ENCODE data around the gene CLDN6.
A peak's percentile ranks its signal among the peaks of the same experiment; 100 is the strongest.

CLDN6 gene

GRCh38 chr16:3021449-3022207 is 3.6 kb upstream of the CLDN6 start:
- peak overlapping the region; percentile 14 for H2AFZ ChIP-seq (ENCODE audit: low read depth, low read length)
- H3K27me3 ChIP-seq (ENCODE audit: insufficient read depth, low read length), result peaks cover 6% of the 10 kb centered on the region
- no peaks in the 10 kb centered on the region for H3K9me3 ChIP-seq (ENCODE audit: low read length)
- peak overlapping the region; percentile 42 for H3K4me3 ChIP-seq (ENCODE audit: low read length)
- H3K36me3 ChIP-seq (ENCODE audit: insufficient read depth, low read length), result peaks cover 13% of the 10 kb centered on the region
- peaks cover 27% of the 10 kb centered on the region for H3K4me1 ChIP-seq (ENCODE audit: insufficient read depth, low read length)

DNA sequence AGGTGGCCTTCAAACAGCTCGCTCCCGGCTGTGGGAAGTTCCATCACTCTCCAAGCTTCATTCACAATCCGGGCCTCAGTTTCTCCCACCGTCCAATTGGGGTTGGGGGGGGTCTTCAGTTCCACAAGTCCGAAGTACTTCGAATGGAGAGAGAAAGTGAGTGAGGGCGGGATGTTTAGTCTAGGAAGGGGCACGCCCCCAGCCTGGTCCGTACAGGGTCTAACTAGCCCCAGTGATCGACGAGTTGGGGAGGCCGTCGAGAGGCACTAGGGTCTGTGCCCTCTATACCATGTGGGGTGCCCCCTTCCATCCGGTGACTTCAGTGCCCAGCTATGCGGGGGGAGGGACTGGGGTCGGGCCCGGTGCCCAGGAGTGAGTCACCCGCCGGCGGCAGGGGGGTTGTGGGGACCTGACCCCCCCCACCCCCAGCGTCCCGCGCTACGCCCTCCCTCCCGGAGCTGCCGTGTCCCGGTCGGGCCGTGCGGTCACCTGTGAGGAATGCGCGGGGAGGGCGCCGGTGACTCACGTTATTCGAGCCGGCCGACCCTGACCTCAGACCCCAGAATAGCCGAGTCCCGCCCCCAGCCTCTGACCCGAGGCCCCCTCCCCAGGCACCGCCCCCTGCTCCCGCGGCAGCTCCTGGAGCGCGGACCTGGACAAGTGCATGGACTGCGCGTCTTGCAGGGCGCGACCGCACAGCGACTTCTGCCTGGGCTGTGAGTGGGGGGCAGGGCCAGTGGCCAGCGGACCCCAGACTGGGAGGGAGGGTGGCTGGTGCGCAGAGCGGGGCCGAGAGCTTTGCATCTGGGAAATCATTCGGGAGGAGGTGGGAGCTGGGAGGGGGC is 2.8 kb upstream of the CLDN6 start:
- H3K4me3 ChIP-seq (ENCODE audit: low read length), result peak overlapping the region; percentile 42
- peaks cover 8% of the 10 kb centered on the region for H3K27me3 ChIP-seq (ENCODE audit: insufficient read depth, low read length)
- peaks cover 27% of the 10 kb centered on the region for H3K4me1 ChIP-seq (ENCODE audit: insufficient read depth, low read length)
- H2AFZ ChIP-seq (ENCODE audit: low read depth, low read length), result peak overlapping the region; percentile 14
- no peaks in the 10 kb centered on the region for H3K9me3 ChIP-seq (ENCODE audit: low read length)
- peaks cover 5% of the 10 kb centered on the region for H3K36me3 ChIP-seq (ENCODE audit: insufficient read depth, low read length)

- Histone ChIP-seq H3K4me3 (ENCODE audit: low read length) (peak within 1 kb of the TSS; percentile 42), H3K9me3 (ENCODE audit: low read length) (no peaks in the 10 kb centered on the region), H2AFZ (ENCODE audit: low read depth, low read length) (peak within 1 kb of the TSS; percentile 24), H3K36me3 (ENCODE audit: insufficient read depth, low read length) (no peaks in the 10 kb centered on the region), H3K4me1 (ENCODE audit: insufficient read depth, low read length) (peaks cover 27% of the 10 kb centered on the region), H3K27me3 (ENCODE audit: insufficient read depth, low read length) (peaks cover 11% of the 10 kb centered on the region)
Measured at GRCh38 chr16:3020247-3020603, 2.2 kb upstream of the CLDN6 start, which contains the start of gene TNFRSF12A. TSS of gene TNFRSF12A (plus strand) at chr16:3020368. CDS start at chr16:3020398, 30 bp downstream.

DNA sequence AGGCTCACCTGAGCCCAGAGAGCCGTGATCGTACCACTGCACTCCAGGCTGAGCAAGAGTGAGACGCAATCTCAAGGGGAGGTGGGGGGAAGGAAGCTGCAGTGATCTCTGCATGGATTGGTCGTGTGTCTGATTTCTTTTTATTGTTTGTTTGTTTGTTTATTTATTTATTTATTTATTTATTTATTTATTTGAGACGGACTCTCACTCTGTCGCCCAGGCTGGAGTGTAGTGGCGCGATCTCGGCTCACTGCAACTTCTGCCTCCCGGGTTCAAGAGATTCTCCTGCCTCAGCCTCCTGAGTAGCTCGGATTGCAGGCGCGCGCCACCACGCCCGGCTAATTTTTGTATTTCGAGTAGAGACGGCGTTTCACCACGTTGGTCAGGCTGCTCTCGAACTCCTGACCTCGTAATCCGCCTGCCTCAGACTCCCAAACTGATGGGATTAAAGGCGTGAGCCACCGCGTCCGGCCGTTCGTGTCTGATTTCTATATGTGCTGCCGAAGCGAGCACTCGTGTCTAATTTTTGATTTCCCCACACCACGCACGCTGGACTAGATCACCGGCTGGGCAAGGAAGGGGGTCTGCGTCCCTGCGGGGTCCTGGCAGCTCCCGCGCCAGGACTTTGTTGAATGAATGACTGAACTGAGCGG is 1.7 kb upstream of the CLDN6 start:
- H3K36me3 ChIP-seq (ENCODE audit: insufficient read depth, low read length), result no peaks in the 10 kb centered on the region
- H3K27me3 ChIP-seq (ENCODE audit: insufficient read depth, low read length), result peaks cover 16% of the 10 kb centered on the region
- peaks cover 27% of the 10 kb centered on the region for H3K4me1 ChIP-seq (ENCODE audit: insufficient read depth, low read length)
- H3K4me3 ChIP-seq (ENCODE audit: low read length), result peak overlapping the region; percentile 42
- no peaks in the 10 kb centered on the region for H3K9me3 ChIP-seq (ENCODE audit: low read length)
- peak overlapping the region; percentile 24 for H2AFZ ChIP-seq (ENCODE audit: low read depth, low read length)

GRCh38 chr16:3017344-3017743 is 639 bp downstream of the CLDN6 start:
- Histone ChIP-seq H3K4me1 (ENCODE audit: insufficient read depth, low read length) (peaks cover 14% of the 10 kb centered on the region), H2AFZ (ENCODE audit: low read depth, low read length) (no peak overlapping the region), H3K27me3 (ENCODE audit: insufficient read depth, low read length) (peaks cover 40% of the 10 kb centered on the region), H3K36me3 (ENCODE audit: insufficient read depth, low read length) (no peaks in the 10 kb centered on the region), H3K9me3 (ENCODE audit: low read length) (no peaks in the 10 kb centered on the region), H3K4me3 (ENCODE audit: low read length) (no peak overlapping the region)

- Histone ChIP-seq H3K36me3 (ENCODE audit: insufficient read depth, low read length) (no peaks in the 10 kb centered on the region), H3K4me3 (ENCODE audit: low read length) (no peak overlapping the region), H2AFZ (ENCODE audit: low read depth, low read length) (no peak overlapping the region), H3K4me1 (ENCODE audit: insufficient read depth, low read length) (peaks cover 7% of the 10 kb centered on the region), H3K9me3 (ENCODE audit: low read length) (no peaks in the 10 kb centered on the region), H3K27me3 (ENCODE audit: insufficient read depth, low read length) (peaks cover 50% of the 10 kb centered on the region)
Measured at GRCh38 chr16:3015865-3016521, 2.0 kb downstream of the CLDN6 start.

GRCh38 chr16:3014971-3015370 is 3.0 kb downstream of the CLDN6 start:
- Histone ChIP-seq H3K27me3 (ENCODE audit: insufficient read depth, low read length) (peaks cover 59% of the 10 kb centered on the region), H3K36me3 (ENCODE audit: insufficient read depth, low read length) (no peaks in the 10 kb centered on the region)

DNA sequence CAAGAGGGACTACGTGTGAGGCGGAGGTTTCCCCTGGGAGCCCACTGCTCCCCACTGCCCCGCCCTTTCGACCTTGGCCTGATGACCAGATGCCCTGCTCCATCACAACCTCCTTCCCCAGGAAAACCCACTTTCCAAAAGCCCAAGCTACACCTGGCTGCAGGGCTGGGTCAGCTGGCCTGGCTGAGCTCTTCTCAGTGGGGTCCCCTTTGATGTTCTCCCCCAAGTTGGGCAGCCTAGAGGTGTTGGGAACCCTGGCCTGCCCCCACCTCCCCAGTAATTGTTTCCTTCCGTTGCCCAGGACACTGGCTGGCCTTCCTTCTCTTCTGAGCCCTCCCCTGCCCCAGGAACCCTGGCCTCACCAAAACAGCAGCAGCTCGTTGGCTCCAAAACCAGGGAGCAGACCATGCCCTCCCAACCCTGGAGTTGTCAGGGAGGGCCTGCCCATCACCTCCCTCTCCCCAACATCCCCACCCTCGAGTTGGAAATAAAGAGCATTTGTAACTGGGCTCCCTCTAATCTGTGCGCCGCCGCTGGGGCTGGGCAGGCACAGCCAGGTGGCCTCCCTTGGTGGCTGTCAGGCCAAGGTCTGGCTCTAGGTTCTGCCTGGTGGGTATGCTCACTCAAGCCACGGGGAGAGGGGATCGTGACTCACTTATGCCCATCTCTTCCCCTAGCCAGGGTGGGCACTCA is 3.8 kb downstream of the CLDN6 start:
- no peaks in the 10 kb centered on the region for H3K36me3 ChIP-seq (ENCODE audit: insufficient read depth, low read length)
- H2AFZ ChIP-seq (ENCODE audit: low read depth, low read length), result no peak overlapping the region
- no peak overlapping the region for H3K4me3 ChIP-seq (ENCODE audit: low read length)
- H3K27me3 ChIP-seq (ENCODE audit: insufficient read depth, low read length), result peaks cover 64% of the 10 kb centered on the region
- H3K4me1 ChIP-seq (ENCODE audit: insufficient read depth, low read length), result peaks cover 2% of the 10 kb centered on the region
- no peaks in the 10 kb centered on the region for H3K9me3 ChIP-seq (ENCODE audit: low read length)

More at GRCh38 chr16:3014971-3015370, 3.0 kb downstream of the CLDN6 start:
- H3K9me3 ChIP-seq (ENCODE audit: low read length), result no peaks in the 10 kb centered on the region
- H2AFZ ChIP-seq (ENCODE audit: low read depth, low read length), result no peak overlapping the region
- peaks cover 2% of the 10 kb centered on the region for H3K4me1 ChIP-seq (ENCODE audit: insufficient read depth, low read length)
- H3K4me3 ChIP-seq (ENCODE audit: low read length), result no peak overlapping the region

- Histone ChIP-seq H3K4me3 (ENCODE audit: low read length) (no peak overlapping the region), H2AFZ (ENCODE audit: low read depth, low read length) (no peak overlapping the region), H3K9me3 (ENCODE audit: low read length) (no peaks in the 10 kb centered on the region), H3K36me3 (ENCODE audit: insufficient read depth, low read length) (no peaks in the 10 kb centered on the region), H3K4me1 (ENCODE audit: insufficient read depth, low read length) (peaks cover 2% of the 10 kb centered on the region), H3K27me3 (ENCODE audit: insufficient read depth, low read length) (peaks cover 68% of the 10 kb centered on the region)
Measured at GRCh38 chr16:3013491-3013951, 4.5 kb downstream of the CLDN6 start.

- Histone ChIP-seq H3K27me3 (ENCODE audit: insufficient read depth, low read length) (peaks cover 74% of the 10 kb centered on the region), H2AFZ (ENCODE audit: low read depth, low read length) (no peak within 1 kb of the TSS), H3K36me3 (ENCODE audit: insufficient read depth, low read length) (no peaks in the 10 kb centered on the region), H3K4me3 (ENCODE audit: low read length) (no peak within 1 kb of the TSS), H3K9me3 (ENCODE audit: low read length) (no peaks in the 10 kb centered on the region), H3K4me1 (ENCODE audit: insufficient read depth, low read length) (peaks cover 8% of the 10 kb centered on the region)
Measured at GRCh38 chr16:3012828-3013420, 5.1 kb downstream of the CLDN6 start, which contains the start of gene CLDN9. TSS of gene CLDN9 (plus strand) at chr16:3012923. CDS start at chr16:3013363, 440 bp downstream.

DNA sequence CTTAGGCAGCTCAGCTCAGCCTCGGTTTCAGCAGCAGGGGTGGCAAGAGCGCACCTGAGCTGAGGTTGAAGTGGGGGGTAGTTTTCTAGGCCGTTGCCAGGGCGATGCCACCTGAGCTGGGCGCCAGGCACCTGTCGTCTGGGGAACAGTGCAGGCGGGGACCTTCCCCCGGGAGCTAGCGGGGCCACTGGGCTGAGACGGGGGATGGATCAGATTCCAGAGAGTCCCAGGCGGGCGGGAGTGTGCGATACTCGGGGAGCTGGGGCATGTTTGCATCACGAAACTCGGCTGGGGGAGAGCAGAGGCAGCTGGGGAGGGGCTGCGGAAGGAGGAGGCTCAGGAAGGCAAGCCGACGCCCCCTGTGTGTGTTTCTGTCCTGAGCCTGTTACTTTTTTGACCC is 5.7 kb downstream of the CLDN6 start:
- no peaks in the 10 kb centered on the region for H3K9me3 ChIP-seq (ENCODE audit: low read length)
- H3K4me1 ChIP-seq (ENCODE audit: insufficient read depth, low read length), result peaks cover 8% of the 10 kb centered on the region
- no peaks in the 10 kb centered on the region for H3K36me3 ChIP-seq (ENCODE audit: insufficient read depth, low read length)
- no peak overlapping the region for H3K4me3 ChIP-seq (ENCODE audit: low read length)
- H3K27me3 ChIP-seq (ENCODE audit: insufficient read depth, low read length), result peaks cover 78% of the 10 kb centered on the region
- H2AFZ ChIP-seq (ENCODE audit: low read depth, low read length), result no peak overlapping the region

- Histone ChIP-seq H2AFZ (ENCODE audit: low read depth, low read length) (no peak overlapping the region), H3K9me3 (ENCODE audit: low read length) (no peaks in the 10 kb centered on the region), H3K36me3 (ENCODE audit: insufficient read depth, low read length) (no peaks in the 10 kb centered on the region), H3K27me3 (ENCODE audit: insufficient read depth, low read length) (peaks cover 85% of the 10 kb centered on the region), H3K4me1 (ENCODE audit: insufficient read depth, low read length) (peaks cover 8% of the 10 kb centered on the region), H3K4me3 (ENCODE audit: low read length) (no peak overlapping the region)
Measured at GRCh38 chr16:3010510-3010909, 7.5 kb downstream of the CLDN6 start.
